CMK (cell line): ENCODE results near the gene CEP104.

Source experiments
- DNase-seq: peaks from one replicate; pipeline ENCODE4 v3.0.0-alpha.2; 2010; ENCODE audit warnings: low read depth

The CEP104 gene

GRCh38 chr1:3799976-3800685 is 56.9 kb downstream of the CEP104 start:
- no peak for DNase-seq

GRCh38 chr1:3796215-3797061 is 60.6 kb downstream of the CEP104 start, which contains the start of gene LRRC47:
Gene LRRC47 (minus strand): TSS chr1:3796498. CDS start chr1:3796476, 22 bp downstream.
- DNase-seq: peak; percentile 78

DNA sequence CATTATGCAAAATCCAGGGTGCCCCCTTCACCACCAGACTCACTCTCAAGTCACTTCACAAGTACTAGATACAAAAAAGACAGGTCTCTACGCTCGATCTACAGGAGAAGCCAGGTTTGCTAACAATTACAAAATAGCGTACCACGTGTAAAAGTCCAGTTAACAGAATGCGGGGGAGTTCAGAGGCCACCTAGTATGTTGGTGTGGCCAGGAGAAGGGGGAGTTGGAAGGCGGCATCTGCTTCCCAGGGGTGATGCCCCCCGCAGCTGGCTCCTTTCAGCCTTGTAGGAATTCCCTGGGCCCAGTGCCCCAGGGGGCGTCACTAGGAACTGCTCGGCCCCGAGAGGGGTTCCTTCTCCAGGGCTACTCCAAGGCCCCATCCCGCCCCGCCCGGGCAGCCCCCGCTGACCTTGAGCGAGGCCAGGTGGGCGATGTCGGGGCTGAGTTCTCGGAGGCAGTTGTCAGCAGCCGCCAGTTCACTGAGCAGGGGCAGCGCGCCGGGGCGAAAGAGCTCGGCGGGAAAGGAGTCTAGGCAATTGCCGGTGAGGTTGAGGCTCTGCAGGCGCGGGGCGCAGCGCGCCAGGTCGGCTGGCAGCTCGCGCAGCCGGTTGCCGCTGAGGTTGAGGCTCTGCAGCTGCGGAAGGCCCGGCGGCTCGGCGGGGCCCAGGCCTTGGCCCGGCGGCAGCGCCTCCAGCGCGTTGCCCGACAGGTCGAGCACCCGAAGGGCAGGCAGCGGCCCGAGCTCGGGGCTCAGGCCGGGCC is 61.4 kb downstream of the CEP104 start:
- DNase-seq: no peak

DNA sequence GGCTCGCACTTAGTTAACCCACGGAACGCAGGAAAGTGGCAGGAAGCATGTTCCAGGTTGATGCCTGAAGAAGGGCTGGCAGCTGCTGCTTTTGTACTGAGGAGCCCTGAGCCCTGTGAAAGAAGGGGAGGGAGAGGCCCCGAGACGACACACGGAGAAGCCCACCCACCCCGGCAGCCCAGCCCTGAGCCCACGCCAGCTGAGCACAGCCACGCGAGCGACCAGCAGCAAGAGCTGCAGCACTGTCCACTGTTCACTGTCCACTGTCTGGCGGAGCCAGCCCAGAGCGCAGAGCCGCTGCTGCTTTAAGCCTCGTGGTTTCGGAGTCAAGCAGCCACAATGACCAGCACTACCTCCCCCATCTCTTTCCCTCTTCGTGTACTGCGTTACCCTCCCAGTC is 66.1 kb downstream of the CEP104 start:
- no peak for DNase-seq

DNA sequence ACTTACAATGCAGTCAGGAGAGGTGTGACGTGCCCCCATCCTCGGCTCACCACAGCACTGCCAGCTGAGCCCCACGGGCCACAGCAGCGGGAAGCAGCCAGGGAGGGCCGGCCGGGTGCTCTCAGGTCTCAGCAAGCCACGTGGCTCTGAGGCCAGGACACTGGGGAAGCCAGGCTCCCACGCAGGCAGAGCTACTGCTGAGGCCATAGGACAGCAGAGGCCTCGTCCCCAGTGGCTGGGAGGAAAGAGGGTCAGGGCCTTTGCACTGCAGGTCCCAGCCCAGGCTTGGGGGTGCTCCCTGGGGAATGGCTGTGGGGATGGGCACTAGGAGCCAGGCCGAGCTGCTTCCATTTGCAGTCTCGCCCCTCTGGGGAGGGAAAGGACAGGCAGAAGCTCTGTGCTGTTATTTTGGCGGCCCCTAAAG is 66.5 kb downstream of the CEP104 start:
- DNase-seq: no peak

DNA sequence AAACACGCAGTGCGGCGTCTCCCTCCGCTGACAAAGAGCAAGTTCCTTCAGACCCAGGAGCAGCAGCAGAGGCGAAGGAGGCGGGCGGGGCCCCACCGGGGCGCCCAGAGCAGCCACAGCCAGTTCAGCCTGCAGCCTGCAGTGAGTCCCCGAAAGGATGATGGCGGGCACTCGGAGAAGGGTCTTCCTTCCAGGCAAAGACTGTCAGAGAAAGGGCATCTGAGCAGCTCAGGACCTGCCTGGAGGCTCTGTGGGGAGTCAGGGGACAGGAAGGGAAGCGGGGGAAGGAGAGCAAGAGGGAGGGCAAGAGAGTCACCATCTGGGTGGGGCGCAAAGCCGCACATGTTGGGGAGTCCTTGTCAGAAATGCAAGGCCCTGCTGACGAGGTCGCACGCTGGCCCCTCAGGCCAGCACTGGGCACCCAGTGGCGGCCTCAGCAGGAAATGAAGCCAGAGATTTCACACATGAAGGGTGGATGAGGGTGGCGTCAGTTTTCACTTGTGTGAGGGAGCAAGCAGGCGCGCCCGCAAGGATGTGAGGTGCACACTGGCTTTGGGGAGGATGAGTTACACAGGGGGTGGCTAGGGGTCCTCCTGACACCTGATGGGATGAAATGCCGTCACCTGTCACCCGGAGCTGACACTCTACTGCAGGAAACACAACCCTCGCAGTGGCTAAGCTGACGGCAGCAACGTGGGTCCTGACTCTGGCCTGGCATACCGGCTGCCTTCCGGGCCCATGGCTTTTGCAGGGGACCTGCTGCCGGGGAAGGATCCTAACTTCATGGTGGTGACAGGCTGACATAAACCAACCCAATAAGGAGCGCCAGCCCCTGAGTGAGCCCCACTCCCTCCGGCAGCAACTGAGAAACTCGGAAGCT is 67.3 kb downstream of the CEP104 start:
- DNase-seq: no peak

DNA sequence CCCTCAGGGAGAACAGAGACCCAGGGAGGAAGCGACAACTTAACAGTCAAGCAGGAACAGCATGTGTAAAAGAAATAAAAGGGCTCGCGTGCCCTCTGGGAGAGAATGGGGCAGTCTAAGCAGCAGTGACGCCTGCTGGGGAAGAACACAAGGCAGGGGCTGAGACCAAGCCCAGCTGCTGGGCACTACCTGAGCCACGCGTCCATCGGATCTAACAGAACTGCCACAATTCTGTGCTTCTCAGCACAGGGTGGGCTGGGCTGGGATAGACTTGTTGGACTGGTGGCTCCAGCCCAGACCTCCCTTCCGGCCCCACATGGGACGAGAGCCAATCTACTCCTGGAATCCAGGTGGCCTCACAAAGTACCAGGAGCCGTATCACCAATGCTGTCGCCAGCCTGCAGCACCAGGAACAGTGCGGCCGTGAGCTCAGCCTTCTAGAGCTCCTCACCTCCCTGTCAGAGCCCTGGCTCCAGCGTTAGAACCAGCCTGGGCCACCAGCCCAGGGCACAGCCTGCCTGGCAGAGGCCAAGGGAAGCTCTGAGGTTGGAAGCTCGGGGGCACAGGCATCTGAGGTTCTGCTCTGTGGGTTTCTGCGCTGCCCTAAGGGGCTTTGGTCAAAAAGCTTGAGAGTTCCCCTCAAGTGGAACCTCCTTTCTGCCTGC is 68.1 kb downstream of the CEP104 start:
- no peak for DNase-seq

DNA sequence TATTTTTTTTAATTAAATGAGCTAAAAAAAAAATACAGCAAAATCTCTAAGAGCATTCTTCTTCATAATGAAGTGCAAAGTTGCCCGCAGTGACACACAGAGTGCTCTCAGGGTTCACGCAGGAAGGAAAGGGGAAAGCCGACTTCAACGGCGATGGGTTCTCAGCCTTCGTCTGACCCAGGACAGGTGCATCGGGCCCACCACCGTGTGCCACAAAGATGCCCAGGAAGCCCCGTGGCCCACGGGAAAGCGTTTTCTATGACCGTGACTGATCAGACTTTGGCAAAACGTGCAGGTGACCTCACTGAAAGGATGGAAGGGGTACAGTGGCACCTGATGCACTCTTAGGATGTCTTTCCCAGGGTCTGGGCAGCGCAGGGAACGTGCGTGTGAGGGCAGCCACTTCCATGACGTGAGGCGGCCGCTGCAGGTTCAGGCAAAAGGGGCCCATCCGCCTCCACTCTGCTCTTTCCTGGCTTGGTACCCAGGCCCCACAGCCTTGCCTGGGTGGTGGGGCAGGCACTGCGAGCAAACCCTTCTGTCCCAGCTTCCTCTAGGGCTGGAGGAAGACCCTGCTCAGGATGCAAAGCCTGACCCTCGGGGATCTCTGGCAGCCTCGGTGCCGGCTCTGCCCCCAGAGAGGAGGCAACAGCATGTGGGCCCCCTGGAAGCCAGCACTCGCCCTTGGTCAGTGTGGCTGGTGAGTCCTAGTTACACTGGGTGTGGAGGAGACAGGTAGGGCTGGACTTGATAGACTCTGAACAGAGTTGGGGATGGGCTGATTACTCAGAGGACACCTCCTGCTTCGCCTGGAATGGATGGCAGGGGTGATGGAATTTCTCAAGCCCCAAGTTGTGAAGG is 69.0 kb downstream of the CEP104 start:
- DNase-seq: no peak

- no peak for DNase-seq
Observed at GRCh38 chr1:3787349-3787715, 69.7 kb downstream of the CEP104 start.

- no peak for DNase-seq
Observed at GRCh38 chr1:3786468-3787348, 70.3 kb downstream of the CEP104 start.

GRCh38 chr1:3785456-3786157 is 71.4 kb downstream of the CEP104 start:
- DNase-seq: no peak

GRCh38 chr1:3785045-3785444 is 72.0 kb downstream of the CEP104 start:
- no peak for DNase-seq

- no peak for DNase-seq
Observed at GRCh38 chr1:3783651-3784474, 73.1 kb downstream of the CEP104 start.

- DNase-seq: no peak
Observed at GRCh38 chr1:3780901-3781300, 76.1 kb downstream of the CEP104 start.

GRCh38 chr1:3779912-3780416 is 77.0 kb downstream of the CEP104 start:
- DNase-seq: no peak

DNA sequence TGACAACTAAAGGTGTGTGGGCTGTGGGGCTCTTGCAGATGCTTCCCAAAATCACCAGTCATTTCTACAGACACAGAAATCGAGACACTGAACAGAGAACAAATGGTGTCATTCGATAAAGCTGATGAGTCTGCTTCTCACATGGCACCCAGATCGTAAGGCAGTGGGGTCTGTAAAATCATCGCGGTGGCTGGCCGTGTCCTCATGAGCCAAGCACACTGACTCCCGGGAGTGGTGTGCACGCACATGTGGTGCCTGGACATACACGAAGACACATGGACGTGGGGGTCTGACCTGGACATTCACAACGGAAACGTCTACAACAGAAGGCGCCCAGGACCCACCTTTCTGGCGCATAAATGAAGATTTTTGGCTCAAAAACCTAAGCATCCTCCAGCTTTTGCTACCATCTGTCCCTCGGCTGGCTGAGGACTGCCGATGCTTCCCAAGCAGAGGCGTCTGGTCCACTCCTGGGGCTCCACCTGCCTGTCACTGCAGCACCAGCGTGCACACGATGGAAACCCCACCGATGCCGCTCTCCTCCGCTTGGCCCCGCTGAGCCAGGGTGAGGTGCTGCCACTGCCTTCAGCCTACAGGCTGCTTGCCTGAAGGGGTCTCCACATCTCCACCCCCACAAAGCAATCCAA is 77.6 kb downstream of the CEP104 start:
- no peak for DNase-seq
